Measurements from ENCODE around the gene FLAD1.
A peak's percentile ranks its signal among the peaks of the same experiment; 100 is the strongest.
"Not testable (repeated sequence)": the region's sequence is repeated elsewhere in the genome, so short reads cannot be mapped to it uniquely, and the experiment has no call there.

Gene FLAD1

GRCh38 chr1:154967331-154967950 is 15.7 kb upstream of the FLAD1 start:
- DNase-seq (ENCODE audit: low read depth in 2 of 2), result no peak

GRCh38 chr1:154968731-154969130 is 14.4 kb upstream of the FLAD1 start:
- DNase-seq (ENCODE audit: low read depth in 2 of 2), result no peak

GRCh38 chr1:154969246-154969645 is 13.9 kb upstream of the FLAD1 start:
- DNase-seq (ENCODE audit: low read depth in 2 of 2), result no peak

- DNase-seq (ENCODE audit: low read depth in 2 of 2), result no peak
Observed at GRCh38 chr1:154969860-154970452, 13.2 kb upstream of the FLAD1 start.

- DNase-seq (ENCODE audit: low read depth in 2 of 2), result no peak
Observed at GRCh38 chr1:154970631-154971340, 12.4 kb upstream of the FLAD1 start, which contains the start of gene SHC1. Gene SHC1, minus strand, starts transcription at chr1:154970747. Its CDS starts 221 bp downstream, at chr1:154970526.

DNA sequence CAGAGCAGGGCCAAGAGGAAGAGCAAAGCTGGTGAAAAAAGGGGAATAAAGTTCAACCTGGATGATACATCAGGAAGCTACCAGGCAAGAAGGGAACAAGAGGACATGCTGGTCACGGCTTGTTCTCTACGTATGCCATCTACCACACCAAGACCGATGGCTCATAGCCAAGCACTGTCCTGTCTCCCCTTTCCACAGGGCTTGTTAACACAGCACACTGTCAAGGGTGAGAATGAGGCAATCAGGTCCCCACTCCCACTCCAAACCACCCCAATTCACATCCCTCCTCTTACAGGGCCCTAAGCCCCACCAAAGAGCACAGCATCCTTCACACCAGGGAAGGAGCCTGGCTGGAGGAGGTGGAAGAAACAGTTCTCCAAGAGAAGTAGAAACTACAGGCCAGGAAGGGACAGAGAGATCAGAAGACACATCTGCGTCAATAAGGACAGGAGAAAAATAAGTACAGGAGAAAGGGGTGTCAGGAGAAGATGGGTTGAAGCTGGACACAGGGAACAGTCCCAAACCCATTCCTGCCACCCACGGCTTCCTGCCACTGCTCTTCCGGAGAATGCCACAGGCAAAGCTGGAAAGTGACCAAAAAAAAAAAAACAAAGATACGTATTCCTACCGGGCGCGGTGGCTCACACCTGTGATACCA is 11.7 kb upstream of the FLAD1 start:
- no peak for DNase-seq (ENCODE audit: low read depth in 2 of 2)

- DNase-seq (ENCODE audit: low read depth in 2 of 2), result no peak
Observed at GRCh38 chr1:154972213-154972516, 11.0 kb upstream of the FLAD1 start.

DNA sequence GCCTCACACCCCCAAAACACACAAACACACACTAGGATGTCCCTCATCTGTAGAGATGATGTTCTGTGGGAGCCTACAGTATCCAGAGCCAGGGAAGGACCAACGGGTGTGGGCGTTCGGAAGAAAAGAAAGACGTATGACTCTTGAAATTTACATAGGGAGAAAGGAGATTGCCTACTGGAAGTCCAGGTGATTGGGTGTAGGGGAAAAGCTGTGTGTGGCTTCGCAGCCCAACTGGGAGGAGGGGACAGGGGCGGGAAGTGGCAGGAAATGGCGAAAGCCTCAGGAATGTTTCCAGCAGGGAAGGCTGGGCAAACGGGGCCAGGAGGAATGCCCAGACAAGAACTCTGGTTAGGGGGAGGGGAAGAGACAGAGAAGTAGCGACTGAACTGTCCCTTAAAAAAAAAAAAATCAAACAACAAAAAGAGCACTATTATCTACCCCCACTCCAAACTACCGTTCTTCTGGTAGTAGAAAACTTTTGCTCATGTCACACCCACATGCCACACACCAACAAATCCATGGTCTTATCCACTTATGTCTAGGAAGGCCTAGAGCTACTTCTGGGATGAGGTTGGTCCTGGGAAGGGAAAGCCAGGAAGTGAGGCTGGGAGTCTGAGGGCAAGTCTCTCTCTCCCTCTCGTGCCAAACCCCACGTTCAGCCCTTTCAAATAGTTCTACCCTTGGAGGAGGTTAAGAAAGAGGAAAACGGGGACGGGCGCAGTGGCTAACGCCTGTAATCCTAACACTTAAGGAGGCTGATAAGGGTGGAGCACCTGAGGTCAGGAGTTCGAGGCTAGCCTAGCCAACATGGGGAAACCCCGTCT is 10.4 kb upstream of the FLAD1 start:
- DNase-seq (ENCODE audit: low read depth in 2 of 2), result no peak

- DNase-seq (ENCODE audit: low read depth in 2 of 2), result peak; percentile 74 to 82
Observed at GRCh38 chr1:154973344-154974101, 9.6 kb upstream of the FLAD1 start.

- peak; percentile 91 to 92 for DNase-seq (ENCODE audit: low read depth in 2 of 2)
Observed at GRCh38 chr1:154974102-154974807, 8.9 kb upstream of the FLAD1 start, which contains the start of gene CKS1B. Gene CKS1B, plus strand, starts transcription at chr1:154974681. Its CDS starts 65 bp downstream, at chr1:154974746.

GRCh38 chr1:154974808-154975408 is 8.2 kb upstream of the FLAD1 start:
- peak; percentile 86 to 91 for DNase-seq (ENCODE audit: low read depth in 2 of 2)

- DNase-seq (ENCODE audit: low read depth in 2 of 2), result peak in 1 of 2 donors; percentile 18
Observed at GRCh38 chr1:154975409-154976059, 7.6 kb upstream of the FLAD1 start.

- DNase-seq (ENCODE audit: low read depth in 2 of 2), result not testable (repeated sequence)
Observed at GRCh38 chr1:154977762-154978161, 5.4 kb upstream of the FLAD1 start.

DNA sequence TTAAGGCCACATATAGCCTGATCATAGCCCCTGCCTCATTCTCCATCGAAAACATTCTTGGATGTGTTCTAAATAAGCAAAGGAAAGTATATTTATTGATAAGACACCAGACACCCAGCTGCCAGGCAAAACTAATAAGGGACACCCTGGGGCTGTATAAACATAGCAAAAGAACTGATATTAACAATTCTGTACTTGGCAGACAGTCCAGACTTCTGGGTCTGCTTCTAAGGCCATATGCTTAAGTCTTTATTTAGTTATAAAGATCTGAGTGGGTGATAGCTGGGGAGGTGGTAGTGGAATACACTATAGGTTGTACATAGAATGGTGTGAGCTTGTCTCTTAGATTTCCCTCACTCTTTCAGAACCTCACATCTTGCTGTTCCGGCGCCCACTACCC is 4.8 kb upstream of the FLAD1 start:
- DNase-seq (ENCODE audit: low read depth in 2 of 2), result no peak

DNA sequence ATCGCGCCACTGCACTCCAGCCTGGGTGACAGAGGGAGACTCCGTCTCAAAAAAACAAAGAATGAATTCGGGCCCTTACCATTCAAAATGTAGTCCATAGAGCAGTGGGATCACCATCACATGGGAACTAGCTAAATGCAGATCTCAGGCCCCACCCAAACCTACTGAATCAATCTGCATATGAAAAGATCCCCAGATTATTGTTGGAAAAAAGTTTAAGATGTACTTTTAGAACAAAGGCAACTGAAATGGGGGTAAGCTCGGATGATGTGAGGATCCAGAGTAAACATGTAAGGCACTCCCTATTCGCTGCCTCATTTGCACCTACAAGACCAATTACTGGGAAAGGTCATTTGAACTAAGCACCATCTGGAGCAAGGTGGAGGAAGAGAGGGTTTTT is 803 bp upstream of the FLAD1 start:
- no peak for DNase-seq (ENCODE audit: low read depth in 2 of 2)

GRCh38 chr1:154983776-154984466 is 777 bp downstream of the FLAD1 start:
- no peak for DNase-seq (ENCODE audit: low read depth in 2 of 2)

DNA sequence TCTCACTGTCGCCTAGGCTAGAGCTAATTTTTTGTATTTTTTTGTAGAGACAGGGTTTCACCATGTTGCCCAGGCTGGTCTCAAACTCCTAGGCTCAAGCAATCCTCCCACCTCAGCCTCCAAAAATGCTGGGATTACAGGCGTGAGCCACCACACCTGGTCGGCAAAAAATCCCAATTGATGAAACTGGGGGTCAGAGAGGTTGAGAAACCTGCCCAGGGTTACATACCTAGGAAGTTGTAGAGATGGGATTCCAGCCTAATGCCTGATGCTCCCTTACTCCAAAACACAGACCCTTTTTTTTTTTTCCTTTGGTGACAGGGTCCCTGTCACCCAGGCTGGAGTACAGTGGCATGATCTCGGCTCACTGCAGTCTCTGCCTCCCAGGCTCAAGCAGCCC is 3.6 kb downstream of the FLAD1 start:
- DNase-seq (ENCODE audit: low read depth in 2 of 2), result not testable (repeated sequence)

DNA sequence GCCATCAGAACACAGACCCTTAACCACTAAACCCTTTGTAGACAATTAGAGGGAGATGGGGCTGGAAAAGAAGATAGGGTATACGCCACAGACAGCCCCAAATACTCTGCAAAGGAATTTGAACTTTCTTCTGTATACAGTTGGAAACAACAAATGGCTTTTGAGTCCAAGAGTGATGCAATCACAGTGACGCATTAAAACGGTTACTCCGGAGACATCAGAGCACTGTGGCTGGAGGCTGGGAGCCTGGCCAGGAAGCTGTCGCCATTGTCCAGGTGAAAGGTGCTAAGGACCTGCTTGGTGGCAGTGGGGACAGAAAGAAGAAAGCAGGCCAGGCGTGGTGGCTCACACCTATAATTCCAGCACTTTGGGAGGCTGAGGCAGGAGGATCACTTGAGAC is 4.2 kb downstream of the FLAD1 start:
- no peak for DNase-seq (ENCODE audit: low read depth in 2 of 2)
